Vagina (tissue), 2 donors: Measurements from ENCODE around the gene CSNK2A1. TPM values are rescaled to one million over a fixed set of nuclear protein-coding genes. Genes with fewer than 3 reads are reported as not detected.
"Not testable (repeated sequence)": the region's sequence is repeated elsewhere in the genome, so short reads cannot be mapped to it uniquely, and the experiment has no call there.

Experiments used
- DNase-seq, 2 donors: peaks; one replicate each; pipeline ENCODE4 v3.0.0-alpha.2; 2017; ENCODE audit errors: extremely low spot score in 2 of 2
- H3K27ac ChIP-seq: fragments of 200-600 bp; sonication (generic); one replicate; pipeline ENCODE4 v1.5.1; 2019
- H3K27me3 ChIP-seq: fragments of 200-600 bp; sonication (generic); one replicate; pipeline ENCODE4 v1.5.1; 2019
- H3K36me3 ChIP-seq, 2 donors: fragments of 200-600 bp; sonication (generic); one replicate each; pipeline ENCODE4 v1.5.1; 2017 to 2019
- H3K4me1 ChIP-seq: fragments of 200-600 bp; sonication (generic); one replicate; pipeline ENCODE4 v1.5.1; 2019
- H3K4me3 ChIP-seq, 2 donors: fragments of 200-600 bp; sonication (generic); 1 replicate in 1 of 2; 2 replicates in 1 of 2; pipeline ENCODE4 v1.5.1; 2016 to 2019
- H3K9me3 ChIP-seq: fragments of 200-600 bp; sonication (generic); one replicate; pipeline ENCODE4 v1.5.1; 2019
- POLR2A ChIP-seq, 2 donors: fragments of 450-650 bp; IDR thresholded peaks; one replicate each; pipeline ENCODE4 v1.6.1; 2017; ENCODE audit warnings: antibody characterized with exemption in 2 of 2, mild to moderate bottlenecking in 2 of 2, moderate library complexity in 2 of 2
- POLR2AphosphoS5 ChIP-seq, 2 donors: sonication (generic); formaldehyde crosslinking; IDR thresholded peaks; one replicate each; pipeline ENCODE4 v1.9.0; 2017; ENCODE audit warnings: antibody characterized with exemption in 2 of 2, mild to moderate bottlenecking in 2 of 2, low read depth in 1 of 2; ENCODE audit not compliant: insufficient read depth in 1 of 2
- intact Hi-C: fragments of 100-400 bp; cut with DNase I; formaldehyde crosslinking; loops from one replicate; pipeline ENCODE4 v1.15.1; 2023
- total RNA-seq: library from RNA; depleted of rRNA; stranded (reverse); fragments of >200 nt; gene quantifications from one replicate; pipeline ENCODE4 v1.2.3, GENCODE V29; 2016
- TF ChIP-seq, protein P1 (sequence below), 3 experiments: fragments of 450-650 bp in 2 of 3; fragments of 200-600 bp in 1 of 3; sonication (generic) in 1 of 3; IDR thresholded peaks; one replicate each; pipeline ENCODE4 v1.5.1; 2017 to 2019; ENCODE audit warnings: antibody characterized with exemption in 3 of 3, mild to moderate bottlenecking in 2 of 3, moderate library complexity in 2 of 3

CSNK2A1 gene
- total RNA-seq, 1 donor from 2014 or later: 70.0 TPM

DNA sequence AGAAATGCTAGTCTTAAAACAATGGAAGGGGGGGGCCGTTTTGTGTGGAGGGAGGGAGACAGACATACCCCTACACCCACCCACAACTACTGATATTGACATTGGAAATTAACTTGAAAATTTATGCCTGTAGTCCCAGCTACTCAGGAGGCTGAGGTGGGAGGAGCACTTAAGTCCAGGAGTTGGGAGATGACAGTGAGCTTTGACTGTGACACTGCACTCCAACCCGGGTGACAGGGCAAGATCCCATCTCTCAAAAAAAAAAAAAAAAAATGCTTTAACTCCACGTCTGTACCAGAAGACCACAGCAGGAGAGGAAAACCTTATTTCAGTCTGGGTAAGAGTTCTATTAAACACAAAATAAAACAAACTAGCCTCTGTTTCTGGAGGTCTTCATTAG is 83.4 kb downstream of the CSNK2A1 start:
- Histone ChIP-seq H3K4me3 (no peak overlapping the region), H3K9me3 (no peaks in the 10 kb centered on the region), H3K27ac (no peak overlapping the region), H3K27me3 (no peaks in the 10 kb centered on the region), H3K4me1 (peaks cover 56% of the 10 kb centered on the region), H3K36me3 (no peaks in the 10 kb centered on the region)
- TF ChIP-seq POLR2AphosphoS5 (IDR thresholded peaks at IDR 0.05; ENCODE audit: insufficient read depth in 1 of 2, low read depth in 1 of 2): no peak
- TF ChIP-seq, protein P1, sequence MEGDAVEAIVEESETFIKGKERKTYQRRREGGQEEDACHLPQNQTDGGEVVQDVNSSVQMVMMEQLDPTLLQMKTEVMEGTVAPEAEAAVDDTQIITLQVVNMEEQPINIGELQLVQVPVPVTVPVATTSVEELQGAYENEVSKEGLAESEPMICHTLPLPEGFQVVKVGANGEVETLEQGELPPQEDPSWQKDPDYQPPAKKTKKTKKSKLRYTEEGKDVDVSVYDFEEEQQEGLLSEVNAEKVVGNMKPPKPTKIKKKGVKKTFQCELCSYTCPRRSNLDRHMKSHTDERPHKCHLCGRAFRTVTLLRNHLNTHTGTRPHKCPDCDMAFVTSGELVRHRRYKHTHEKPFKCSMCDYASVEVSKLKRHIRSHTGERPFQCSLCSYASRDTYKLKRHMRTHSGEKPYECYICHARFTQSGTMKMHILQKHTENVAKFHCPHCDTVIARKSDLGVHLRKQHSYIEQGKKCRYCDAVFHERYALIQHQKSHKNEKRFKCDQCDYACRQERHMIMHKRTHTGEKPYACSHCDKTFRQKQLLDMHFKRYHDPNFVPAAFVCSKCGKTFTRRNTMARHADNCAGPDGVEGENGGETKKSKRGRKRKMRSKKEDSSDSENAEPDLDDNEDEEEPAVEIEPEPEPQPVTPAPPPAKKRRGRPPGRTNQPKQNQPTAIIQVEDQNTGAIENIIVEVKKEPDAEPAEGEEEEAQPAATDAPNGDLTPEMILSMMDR (IDR thresholded peaks at IDR 0.05): no peak
- no peak for TF ChIP-seq POLR2A (IDR thresholded peaks at IDR 0.05)
- intact Hi-C loops: no loop called here
- no peak for DNase-seq

DNA sequence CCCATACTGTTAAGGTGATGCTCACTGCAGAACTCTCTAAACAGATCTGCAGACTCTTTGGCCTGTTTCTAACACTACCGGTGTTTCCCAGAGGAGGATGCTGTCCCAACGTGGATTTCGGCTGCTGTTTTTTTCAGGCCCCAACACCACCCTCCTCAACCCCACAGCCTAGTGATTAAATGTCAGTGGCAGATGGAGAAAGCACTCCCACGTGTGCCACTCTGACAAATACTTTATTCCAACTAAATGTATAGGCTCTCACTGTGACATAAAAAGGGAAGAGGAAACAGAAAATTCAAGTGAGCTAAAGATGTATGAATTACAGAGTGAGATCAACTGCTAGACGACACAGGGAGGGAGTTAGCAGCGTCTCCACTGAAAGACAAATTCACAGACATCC is 84.8 kb downstream of the CSNK2A1 start:
- H3K27ac ChIP-seq: no peak overlapping the region

DNA sequence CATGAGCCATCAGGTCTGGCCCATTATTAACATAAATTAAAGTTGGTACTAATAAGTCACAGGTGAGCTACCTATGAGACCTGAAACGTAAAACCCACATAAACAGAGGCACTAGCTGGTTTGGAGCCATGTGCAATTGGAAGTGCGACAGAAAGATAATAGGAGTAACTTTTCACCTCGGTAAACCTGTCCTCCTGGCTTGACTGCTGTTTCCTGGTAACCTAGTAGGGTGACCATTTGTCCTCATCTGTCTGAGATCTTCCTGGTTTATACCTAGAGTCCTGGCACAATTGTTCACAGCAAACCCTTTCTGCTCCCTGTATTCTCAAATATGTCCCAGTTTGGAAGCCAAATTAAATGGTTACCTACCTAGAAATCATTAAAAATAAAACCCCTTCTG is 88.6 kb downstream of the CSNK2A1 start:
- TF ChIP-seq POLR2A (IDR thresholded peaks at IDR 0.05): no peak
- TF ChIP-seq POLR2AphosphoS5 (IDR thresholded peaks at IDR 0.05; ENCODE audit: insufficient read depth in 1 of 2, low read depth in 1 of 2): no peak
- TF ChIP-seq, protein P1 (IDR thresholded peaks at IDR 0.05): no peak
- no peaks in the 10 kb centered on the region for H3K9me3 ChIP-seq
- intact Hi-C loops: no loop called here
- no peak for DNase-seq
- no peak overlapping the region for H3K27ac ChIP-seq
- peaks cover 47% of the 10 kb centered on the region for H3K4me1 ChIP-seq
- H3K27me3 ChIP-seq: no peaks in the 10 kb centered on the region
- no peak overlapping the region for H3K4me3 ChIP-seq
- no peaks in the 10 kb centered on the region for H3K36me3 ChIP-seq

More for the DNA sequence above, 84.8 kb downstream of the CSNK2A1 start:
- no peak for TF ChIP-seq POLR2AphosphoS5 (IDR thresholded peaks at IDR 0.05; ENCODE audit: insufficient read depth in 1 of 2, low read depth in 1 of 2)
- TF ChIP-seq, protein P1 (IDR thresholded peaks at IDR 0.05): no peak
- no peak for TF ChIP-seq POLR2A (IDR thresholded peaks at IDR 0.05)
- H3K9me3 ChIP-seq: no peaks in the 10 kb centered on the region
- H3K36me3 ChIP-seq: no peaks in the 10 kb centered on the region
- no peaks in the 10 kb centered on the region for H3K27me3 ChIP-seq
- peaks cover 64% of the 10 kb centered on the region for H3K4me1 ChIP-seq
- H3K4me3 ChIP-seq: no peak overlapping the region
- no peak for DNase-seq
- intact Hi-C loops: no loop called here

DNA sequence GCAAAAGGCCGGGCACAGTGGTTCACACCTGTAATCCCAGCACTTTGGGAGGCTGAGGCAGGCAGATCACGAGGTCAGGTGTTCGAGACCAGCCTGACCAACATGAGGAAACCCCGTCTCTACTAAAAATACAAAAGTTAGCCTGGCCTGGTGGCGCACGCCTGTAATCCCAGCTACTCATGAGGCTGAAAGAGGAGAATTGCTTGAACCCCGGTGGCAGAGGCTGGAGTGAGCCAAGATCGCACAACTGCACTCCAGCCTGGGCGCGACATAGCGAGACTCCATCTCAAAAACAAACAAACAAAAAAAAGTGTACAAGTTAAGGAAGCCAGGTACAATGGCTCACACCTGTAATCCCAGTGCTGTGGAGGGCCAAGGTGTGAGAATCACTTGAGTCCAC is 91.6 kb downstream of the CSNK2A1 start:
- H3K27ac ChIP-seq, H3K4me3 ChIP-seq: not testable (repeated sequence)

DNA sequence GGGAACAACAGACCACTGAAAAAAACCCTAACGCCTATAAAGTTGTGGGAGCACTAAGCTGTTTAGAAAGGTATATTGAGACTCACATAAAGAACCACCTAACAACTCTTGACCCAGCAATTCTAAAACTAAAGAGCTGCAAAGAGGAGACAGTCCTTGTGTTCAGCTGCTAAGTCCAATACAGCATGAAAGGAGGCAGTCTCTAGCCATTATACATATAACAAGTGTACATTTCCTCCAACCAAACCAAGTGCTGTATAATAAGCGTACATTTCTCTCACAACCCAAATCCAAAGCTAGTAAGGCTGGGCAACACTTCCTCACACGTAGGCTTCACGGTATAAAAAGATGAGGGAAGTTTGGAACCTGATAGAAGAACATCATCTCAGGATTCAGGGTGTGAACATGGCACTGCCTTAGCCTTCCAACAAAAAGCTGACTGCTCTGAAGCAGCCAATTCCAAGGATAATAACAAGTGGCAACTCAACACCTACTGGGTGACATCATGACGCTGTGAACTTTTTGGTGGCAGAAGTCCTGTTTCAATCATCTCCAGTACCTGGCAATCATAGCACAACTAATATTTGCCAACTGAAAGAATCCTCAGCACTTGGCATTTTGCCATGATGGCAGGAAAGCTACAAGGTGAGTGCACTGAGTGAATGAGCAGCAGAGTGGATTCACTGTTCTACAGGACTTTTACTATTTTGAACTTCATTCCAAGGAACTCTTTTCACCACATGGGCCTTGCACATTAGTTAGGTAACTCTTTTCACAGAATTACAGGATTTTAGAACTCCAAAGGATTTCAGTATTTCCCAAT is 97.9 kb downstream of the CSNK2A1 start:
- Histone ChIP-seq H3K4me1 (peaks cover 21% of the 10 kb centered on the region), H3K36me3 (peaks cover 0 to 39% of the 10 kb centered on the region in 2 donors), H3K9me3 (no peaks in the 10 kb centered on the region), H3K27me3 (no peaks in the 10 kb centered on the region), H3K27ac (no peak overlapping the region), H3K4me3 (no peak overlapping the region)
- TF ChIP-seq POLR2AphosphoS5 (IDR thresholded peaks at IDR 0.05; ENCODE audit: insufficient read depth in 1 of 2, low read depth in 1 of 2) (no peak), POLR2A (IDR thresholded peaks at IDR 0.05) (no peak)
- TF ChIP-seq, protein P1 (IDR thresholded peaks at IDR 0.05): no peak
- DNase-seq: no peak
- intact Hi-C loops: no loop called here

More for the DNA sequence above, 91.6 kb downstream of the CSNK2A1 start:
- H3K9me3 ChIP-seq, H3K36me3 ChIP-seq, intact Hi-C loops, DNase-seq, H3K27me3 ChIP-seq: not testable (repeated sequence)
- peaks cover 27% of the 10 kb centered on the region for H3K4me1 ChIP-seq
